GM18499 (cell line): Measurements from ENCODE around the gene TRIML1.
"Not testable (repeated sequence)": the region's sequence is repeated elsewhere in the genome, so short reads cannot be mapped to it uniquely, and the experiment has no call there.

Experiments used
- ATAC-seq: cut with Tn5 transposase; IDR thresholded peaks from one replicate; pipeline ENCODE4 v1.9.1; 2021; ENCODE audit warnings: moderate number of reproducible peaks; ENCODE audit not compliant: insufficient read depth, unreplicated experiment

TRIML1 gene

DNA sequence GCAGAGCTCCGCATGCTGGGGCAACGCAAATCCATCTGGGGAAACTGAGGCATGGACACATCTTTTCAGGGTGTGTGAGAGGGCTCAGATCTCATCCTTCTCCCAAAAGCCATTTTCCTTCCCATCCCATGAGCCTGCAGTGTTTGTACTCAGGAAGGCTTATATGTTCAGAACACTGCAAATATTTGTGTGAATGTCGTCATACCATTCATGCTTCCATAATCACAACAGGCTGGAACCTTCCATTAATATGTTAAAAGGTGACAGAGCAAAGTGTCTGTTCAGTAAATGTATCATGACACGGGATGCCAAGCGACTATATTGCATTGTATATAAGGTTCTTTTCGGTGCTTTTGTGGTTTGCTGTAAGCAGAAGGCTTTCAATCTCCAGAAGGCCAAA, 8.5 kb downstream of the TRIML1 start:
- ATAC-seq: no peak

DNA sequence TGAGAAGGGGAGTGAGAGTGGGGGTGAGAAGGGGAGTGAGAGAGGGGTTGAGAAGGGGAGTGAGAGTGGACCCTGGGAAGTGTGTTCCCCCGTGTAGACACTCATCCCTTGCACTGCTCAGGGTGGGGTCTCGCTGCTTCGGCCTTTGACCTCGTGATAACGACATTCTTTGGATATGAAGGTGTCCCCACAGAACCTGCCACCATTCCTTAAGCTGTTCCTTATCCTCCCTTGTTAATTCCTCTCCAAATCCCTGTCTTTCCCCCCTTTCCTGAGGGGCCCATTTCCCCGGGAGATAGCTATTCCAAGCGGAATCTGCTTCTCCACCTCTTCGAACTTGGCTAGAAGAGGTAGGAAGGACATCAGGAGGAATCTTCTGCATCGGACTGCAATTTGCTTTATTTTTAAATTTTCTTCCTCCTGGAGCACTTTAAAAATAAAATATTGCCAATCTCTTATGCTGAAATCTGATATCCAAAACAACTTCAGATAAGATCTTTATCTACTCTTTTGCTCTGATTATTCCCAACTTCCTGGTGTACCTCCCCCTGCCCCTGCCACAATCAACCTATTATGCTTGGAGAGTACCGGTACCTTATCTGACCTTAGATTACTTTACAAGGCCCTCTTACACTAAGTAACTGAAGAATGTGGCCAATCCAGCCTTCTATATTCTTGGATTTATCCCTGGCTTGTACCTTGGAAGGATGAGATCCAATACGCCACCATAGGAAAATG, 15.6 kb downstream of the TRIML1 start:
- ATAC-seq: no peak

GRCh38 chr4:188158336-188158735, 19.1 kb downstream of the TRIML1 start:
- ATAC-seq: no peak

DNA sequence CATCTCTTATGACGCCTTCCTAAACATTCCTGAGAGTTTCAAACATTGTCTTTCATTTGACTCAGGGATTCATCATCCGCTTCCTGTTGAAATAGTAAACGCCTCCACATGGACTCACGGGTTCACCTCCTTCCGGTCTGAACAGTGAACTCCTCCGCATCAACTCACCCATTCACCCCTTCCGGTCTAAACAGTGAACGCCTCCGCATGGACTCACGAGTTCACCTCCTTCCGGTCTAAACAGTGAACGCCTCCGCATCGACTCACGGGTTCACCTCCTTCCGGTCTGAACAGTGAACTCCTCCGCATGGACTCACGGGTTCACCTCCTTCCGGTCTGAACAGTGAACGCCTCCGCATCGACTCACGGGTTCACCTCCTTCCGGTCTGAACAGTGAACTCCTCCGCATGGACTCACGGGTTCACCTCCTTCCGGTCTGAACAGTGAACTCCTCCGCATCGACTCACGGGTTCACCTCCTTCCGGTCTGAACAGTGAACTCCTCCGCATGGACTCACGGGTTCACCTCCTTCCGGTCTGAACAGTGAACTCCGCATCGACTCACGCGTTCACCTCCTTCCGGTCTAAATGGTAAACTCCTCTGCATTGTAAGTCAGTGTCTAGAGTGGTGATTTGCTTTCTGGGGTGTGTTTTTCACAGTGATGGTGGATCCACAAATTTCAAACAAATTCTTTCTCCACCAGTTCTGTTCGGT, 20.4 kb downstream of the TRIML1 start:
- not testable (repeated sequence) for ATAC-seq

- ATAC-seq: no peak
Measured at GRCh38 chr4:188160406-188160805, 21.2 kb downstream of the TRIML1 start.

DNA sequence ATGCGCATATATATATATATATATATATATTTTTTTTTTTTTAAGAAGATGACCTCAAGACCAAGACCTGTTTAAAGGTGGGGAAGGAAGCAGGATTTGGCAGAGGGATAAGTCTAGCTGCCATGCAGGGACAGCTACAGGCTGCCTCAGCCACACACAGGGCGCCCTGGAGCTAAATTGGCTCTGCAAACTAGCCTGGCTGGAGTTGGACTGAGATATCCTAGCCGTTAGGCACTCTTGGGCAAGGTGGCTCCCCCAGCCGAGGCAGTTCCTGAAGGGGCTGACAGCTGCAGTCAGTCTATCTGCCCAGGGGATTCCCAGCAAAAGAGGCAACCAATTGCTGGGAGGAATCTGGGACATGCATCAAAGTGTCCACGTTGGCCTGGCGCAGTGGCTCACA, 21.9 kb downstream of the TRIML1 start:
- ATAC-seq: no peak

DNA sequence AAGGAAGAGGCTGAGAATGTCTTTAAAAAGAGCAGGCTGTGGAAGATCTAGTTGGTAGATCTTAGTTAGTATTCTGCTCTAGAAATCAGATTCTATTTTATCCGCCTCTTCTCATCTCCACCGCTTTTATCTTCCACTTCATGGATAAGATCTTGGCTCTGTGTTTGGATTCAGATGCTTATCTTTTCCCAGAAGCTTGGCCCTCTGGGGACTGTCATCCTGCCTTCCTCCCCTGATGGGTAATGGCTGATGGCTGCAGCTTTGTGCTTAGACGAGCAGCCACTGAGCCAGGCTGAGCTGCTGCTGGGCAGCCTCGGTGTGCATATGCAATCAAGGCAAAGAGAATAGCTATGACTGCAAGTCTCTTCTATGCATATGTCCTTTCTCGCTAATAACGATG, 23.5 kb downstream of the TRIML1 start:
- no peak for ATAC-seq

DNA sequence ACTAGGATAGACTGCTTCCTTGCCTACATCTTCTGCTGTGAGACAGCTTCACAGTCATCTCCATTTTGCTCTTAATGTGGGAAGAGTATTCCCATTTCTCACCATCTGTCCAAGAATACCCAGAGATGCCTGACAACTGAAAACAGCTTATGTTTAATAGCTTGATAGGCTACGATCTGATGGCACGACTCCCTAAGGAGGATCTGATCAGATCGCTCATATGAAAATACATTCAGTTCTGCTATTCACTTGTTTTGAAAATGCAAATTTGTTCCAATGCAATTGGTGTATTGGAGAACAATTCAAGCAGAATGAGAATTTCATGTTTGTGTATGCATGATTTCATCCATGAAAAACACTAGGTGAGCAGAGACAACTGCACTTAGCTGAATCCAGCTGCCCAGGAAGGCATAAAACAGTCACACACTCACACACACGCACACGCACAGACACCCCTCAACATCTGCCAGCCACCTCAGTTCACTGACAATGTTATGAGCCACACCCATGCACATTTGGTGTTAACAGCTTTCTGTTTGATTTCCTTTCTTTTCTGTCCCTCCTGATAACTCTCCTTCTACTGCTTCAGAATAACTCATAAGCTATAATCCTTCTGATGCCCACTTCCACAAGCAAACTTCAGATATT, 29.6 kb downstream of the TRIML1 start:
- no peak for ATAC-seq

GRCh38 chr4:188171551-188171950, 32.3 kb downstream of the TRIML1 start:
- ATAC-seq: no peak

- ATAC-seq: no peak
Measured at GRCh38 chr4:188175288-188175687, 36.0 kb downstream of the TRIML1 start.

DNA sequence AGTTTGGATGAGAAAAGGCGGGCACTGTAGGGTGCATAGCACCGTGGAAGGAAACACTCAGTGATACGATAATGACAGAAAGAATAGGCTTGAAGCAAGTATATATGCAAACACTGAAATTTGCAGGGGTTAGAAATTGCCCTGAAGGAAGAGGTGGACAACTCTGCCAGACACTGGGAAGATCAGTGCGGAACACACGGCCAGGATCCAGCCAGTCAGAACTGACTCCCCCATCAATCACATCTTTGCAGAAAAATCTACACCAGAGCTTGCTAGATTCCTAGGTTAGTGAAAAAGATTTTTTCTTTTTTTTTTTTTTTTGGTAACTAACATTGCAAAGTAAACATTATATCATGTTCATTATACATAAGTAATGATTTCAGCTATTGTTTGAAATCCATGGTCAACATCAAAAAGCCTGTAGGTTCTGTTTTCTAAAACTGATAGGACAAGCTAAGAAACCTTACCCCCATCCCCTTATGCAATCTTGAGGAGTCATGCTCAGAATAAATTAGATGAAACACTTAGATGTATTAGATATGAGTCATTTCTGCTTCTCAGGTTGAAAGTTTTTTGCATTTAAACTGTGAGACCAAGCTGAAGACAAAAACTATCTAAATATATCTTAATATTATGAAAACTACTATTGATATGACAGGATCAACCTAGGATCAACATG, 38.9 kb downstream of the TRIML1 start:
- no peak for ATAC-seq

GRCh38 chr4:188178806-188179205, 39.6 kb downstream of the TRIML1 start:
- no peak for ATAC-seq

- ATAC-seq: no peak
Measured at GRCh38 chr4:188187106-188187505, 47.9 kb downstream of the TRIML1 start.

DNA sequence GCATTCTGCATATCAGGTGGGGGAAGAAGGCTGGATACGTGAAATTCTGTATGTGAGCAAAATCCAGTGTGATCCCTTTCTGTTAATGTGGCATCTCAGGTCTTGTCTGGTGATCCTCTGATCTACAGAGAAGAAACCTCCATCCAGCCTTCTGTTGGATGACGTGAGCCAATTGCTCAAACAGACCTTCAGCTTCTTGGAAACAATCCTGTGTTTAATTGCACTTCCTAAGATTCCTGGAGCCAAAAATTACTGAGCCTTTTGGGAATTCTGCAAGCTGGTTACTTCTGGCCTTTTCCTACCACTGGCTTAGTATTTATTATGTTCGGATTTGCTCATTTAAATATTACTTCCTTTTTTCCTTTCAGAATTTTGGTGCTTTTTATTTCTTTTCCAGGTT, 51.2 kb downstream of the TRIML1 start:
- no peak for ATAC-seq

- ATAC-seq: no peak
Measured at GRCh38 chr4:188194421-188194820, 55.2 kb downstream of the TRIML1 start.

- no peak for ATAC-seq
Measured at GRCh38 chr4:188195389-188195985, 56.2 kb downstream of the TRIML1 start.

DNA sequence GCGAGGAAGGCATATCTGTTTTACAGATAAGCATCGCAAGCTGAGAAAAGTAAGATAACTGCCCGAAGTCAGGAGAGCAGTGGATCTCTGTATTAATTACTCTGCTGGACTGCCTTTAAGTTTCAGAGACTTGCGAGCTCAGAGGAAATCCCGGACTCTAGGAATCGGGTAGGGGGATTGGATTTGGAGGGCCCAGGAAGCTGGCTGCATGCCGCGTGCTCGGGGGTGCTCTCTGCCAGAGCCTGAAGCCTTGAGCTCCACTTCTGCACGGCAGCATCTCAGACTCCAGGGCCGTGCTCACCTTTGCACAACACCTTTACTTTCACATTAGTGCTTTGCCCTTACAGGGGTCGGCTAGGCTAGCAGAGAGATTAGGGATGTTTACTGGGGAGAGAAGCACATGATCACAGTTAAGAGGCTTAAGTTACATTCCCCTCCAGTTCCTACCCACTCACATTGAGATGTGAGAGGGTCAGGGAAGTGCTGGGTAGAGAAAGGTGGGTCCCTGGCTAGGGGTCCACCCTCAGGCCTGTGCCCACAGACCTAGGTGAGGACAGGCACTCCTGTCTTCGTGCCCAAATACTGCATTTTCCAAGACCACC, 57.0 kb downstream of the TRIML1 start:
- ATAC-seq: no peak
